Panc1 (cell line): Measurements from ENCODE around the gene DCAKD. TPM values are rescaled to one million over a fixed set of nuclear protein-coding genes. Genes with fewer than 3 reads are reported as not detected.

ENCODE experiments used
- ATAC-seq: fragments of 200-7000 bp; cut with Tn5 transposase; 2 replicates; pipeline ENCODE4 v1.9.1; 2020; ENCODE audit warnings: mild to moderate bottlenecking, moderate library complexity
- BruUV-seq: library from RNA; stranded (reverse); fragments of 400-500 nt; replicated peaks from 2 replicates; lab custom pipeline; 2021; lab: Mats Ljungman, UMichigan
- CTCF ChIA-PET: fragments of 300-600 bp; sonication (Branson Sonifier 250); formaldehyde crosslinking; loops from one replicate; lab custom pipeline; 2022; ENCODE audit warnings: antibody characterized with exemption; lab: Charles Lee
- POLR2A ChIA-PET: fragments of 300-600 bp; sonication (Branson Sonifier 250); formaldehyde crosslinking; loops from one replicate; lab custom pipeline; 2022; ENCODE audit warnings: antibody characterized with exemption; lab: Charles Lee
- DNase-seq: peaks from one replicate; pipeline ENCODE4 v3.0.0-alpha.2; 2010; ENCODE audit warnings: low read depth, low spot score
- H3K27ac ChIP-seq: 2 replicates; pipeline ENCODE4 v1.5.1; 2011; ENCODE audit warnings: mild to moderate bottlenecking, low read length, inconsistent platforms
- H3K27me3 ChIP-seq: fragments of 200-500 bp; sonication (Bioruptor generic); 2 replicates; pipeline ENCODE4 v1.6.0; 2014; ENCODE audit warnings: low read length, inconsistent platforms; ENCODE audit not compliant: control insufficient read depth, insufficient read depth
- H3K36me3 ChIP-seq: fragments of 200-500 bp; sonication (Bioruptor generic); 2 replicates; pipeline ENCODE4 v1.5.1; 2014; ENCODE audit warnings: inconsistent platforms, mild to moderate bottlenecking, low read length, moderate library complexity; ENCODE audit not compliant: control insufficient read depth, insufficient read depth
- H3K4me1 ChIP-seq: 2 replicates; pipeline ENCODE4 v1.5.1; 2011; ENCODE audit warnings: inconsistent platforms, mild to moderate bottlenecking, low read length, moderate library complexity; ENCODE audit not compliant: control insufficient read depth, insufficient read depth
- H3K4me3 ChIP-seq, 2 experiments: 2 replicates each; pipeline ENCODE4 v1.5.1; 2011 to 2012; ENCODE audit warnings: low read depth in 2 of 2, low read length in 2 of 2, mild to moderate bottlenecking in 2 of 2, inconsistent platforms in 1 of 2, moderate library complexity in 1 of 2
- H3K9me3 ChIP-seq: fragments of 200-500 bp; sonication (Bioruptor generic); 2 replicates; pipeline ENCODE4 v1.5.1; 2014; ENCODE audit warnings: low read depth, mild to moderate bottlenecking, inconsistent platforms, low read length, moderate library complexity; ENCODE audit not compliant: control insufficient read depth, insufficient read depth
- POLR2AphosphoS5 ChIP-seq: IDR thresholded peaks from 2 replicates; pipeline ENCODE4 v1.6.1; 2012; ENCODE audit warnings: mild to moderate bottlenecking, low read depth, low read length, moderate library complexity
- SIN3A ChIP-seq: IDR thresholded peaks from 2 replicates; pipeline ENCODE4 v1.6.1; 2012; ENCODE audit warnings: low read depth, mild to moderate bottlenecking, low read length, moderate library complexity, borderline replicate concordance; ENCODE audit not compliant: insufficient read depth
- TCF7L2 ChIP-seq: IDR thresholded peaks from 2 replicates; pipeline ENCODE4 v1.6.1; 2011; ENCODE audit warnings: mild to moderate bottlenecking, low read depth, low read length, inconsistent platforms
- in situ Hi-C: cut with HindIII; loops from 2 replicates; pipeline ENCODE4 v1.10.0; 2016; ENCODE audit warnings: low sequenced_read_pairs, low pct_unique_long_range_greater_than_20kb
- intact Hi-C: fragments of 100-400 bp; cut with micrococcal nuclease; formaldehyde crosslinking; loops from one replicate; pipeline ENCODE4 v1.10.0; 2022; ENCODE audit not compliant: unreplicated experiment
- total RNA-seq: library from RNA; stranded (reverse); gene quantifications from one replicate; pipeline ENCODE4 v1.2.1, GENCODE V29; 2021; ENCODE audit not compliant: unreplicated experiment
- TF ChIP-seq, protein P1 (sequence below): fragments of 450-650 bp; IDR thresholded peaks from 2 replicates; pipeline ENCODE4 v1.5.1; 2017; ENCODE audit warnings: mild to moderate bottlenecking
- TF ChIP-seq, protein P2 (sequence below), 2 experiments: IDR thresholded peaks; 2 replicates each; pipeline ENCODE4 v1.6.1; 2011 to 2012; ENCODE audit warnings: low read depth in 2 of 2, control low read depth in 1 of 2, low read length in 1 of 2, mild to moderate bottlenecking in 1 of 2, moderate library complexity in 1 of 2; ENCODE audit not compliant: insufficient read depth in 1 of 2

The DCAKD gene
- total RNA-seq, 1 experiment from 2014 or later: 24.3 TPM

DNA sequence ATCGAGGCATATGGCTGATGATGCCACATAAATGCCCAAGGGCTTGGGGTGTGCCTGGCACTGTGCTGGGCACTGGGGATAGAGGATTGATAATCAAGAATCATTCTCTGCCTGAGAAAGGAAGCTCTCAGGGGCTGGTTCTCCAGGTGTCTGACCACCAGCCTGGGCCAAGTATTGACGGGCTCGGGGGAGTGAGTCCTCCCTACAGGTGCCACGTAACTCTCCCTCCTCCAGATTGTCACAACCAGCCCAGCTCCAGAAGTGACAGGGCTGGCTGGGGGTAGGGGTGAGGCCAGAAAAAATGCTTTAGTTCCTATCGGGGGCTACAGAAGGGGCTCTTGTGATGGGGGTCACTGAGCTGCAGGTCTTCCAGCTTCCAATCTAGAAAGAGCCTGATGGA is 72.6 kb downstream of the DCAKD start:
- intact Hi-C loops: no loop called here
- no peak overlapping the region for H3K27ac ChIP-seq

DNA sequence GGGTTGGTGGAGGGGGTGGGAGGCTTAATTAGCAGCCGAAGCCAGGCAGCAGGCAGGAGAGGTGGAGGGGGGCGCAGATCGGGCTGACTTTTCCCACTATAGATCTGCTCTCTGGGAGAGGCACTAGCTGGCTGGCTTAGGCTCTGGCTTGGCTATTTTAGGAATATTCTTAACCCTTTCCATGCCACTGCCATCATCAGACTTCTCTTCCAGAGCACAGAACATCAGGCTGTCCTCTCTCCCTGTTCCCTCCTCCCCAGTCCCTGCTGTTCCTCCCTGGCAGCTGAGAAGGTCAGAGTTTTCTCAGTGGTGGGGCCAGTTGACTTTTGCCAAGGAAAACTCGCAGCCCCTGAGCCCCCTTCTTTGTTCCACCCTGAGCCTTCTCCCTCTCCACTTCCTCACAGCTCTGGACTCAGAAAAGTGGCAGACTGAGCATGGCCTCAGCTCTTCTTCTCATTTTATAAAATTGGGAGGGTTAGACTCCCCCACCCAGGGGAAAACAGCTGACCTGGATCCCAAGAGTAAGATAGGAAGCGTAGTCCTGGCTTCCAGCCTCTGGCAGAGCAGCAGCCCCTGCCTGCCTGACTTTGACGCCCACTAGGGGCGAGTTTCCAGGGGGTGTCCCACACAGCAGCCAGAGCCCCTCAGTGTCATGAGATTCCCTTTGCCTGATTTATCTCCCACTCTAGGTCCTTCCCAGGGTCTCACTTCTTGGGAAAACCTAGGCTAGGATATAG is 73.5 kb downstream of the DCAKD start:
- Histone ChIP-seq H3K4me1 (peaks cover 8% of the 10 kb centered on the region), H3K9me3 (no peaks in the 10 kb centered on the region), H3K27ac (no peak overlapping the region), H3K4me3 (no peak overlapping the region), H3K27me3 (no peaks in the 10 kb centered on the region), H3K36me3 (no peaks in the 10 kb centered on the region)
- in situ Hi-C loops (no loop called here), intact Hi-C loops (no loop called here)
- DNase-seq: no peak
- ATAC-seq: no peak
- TF ChIP-seq SIN3A: no peak
- TF ChIP-seq, protein P1, sequence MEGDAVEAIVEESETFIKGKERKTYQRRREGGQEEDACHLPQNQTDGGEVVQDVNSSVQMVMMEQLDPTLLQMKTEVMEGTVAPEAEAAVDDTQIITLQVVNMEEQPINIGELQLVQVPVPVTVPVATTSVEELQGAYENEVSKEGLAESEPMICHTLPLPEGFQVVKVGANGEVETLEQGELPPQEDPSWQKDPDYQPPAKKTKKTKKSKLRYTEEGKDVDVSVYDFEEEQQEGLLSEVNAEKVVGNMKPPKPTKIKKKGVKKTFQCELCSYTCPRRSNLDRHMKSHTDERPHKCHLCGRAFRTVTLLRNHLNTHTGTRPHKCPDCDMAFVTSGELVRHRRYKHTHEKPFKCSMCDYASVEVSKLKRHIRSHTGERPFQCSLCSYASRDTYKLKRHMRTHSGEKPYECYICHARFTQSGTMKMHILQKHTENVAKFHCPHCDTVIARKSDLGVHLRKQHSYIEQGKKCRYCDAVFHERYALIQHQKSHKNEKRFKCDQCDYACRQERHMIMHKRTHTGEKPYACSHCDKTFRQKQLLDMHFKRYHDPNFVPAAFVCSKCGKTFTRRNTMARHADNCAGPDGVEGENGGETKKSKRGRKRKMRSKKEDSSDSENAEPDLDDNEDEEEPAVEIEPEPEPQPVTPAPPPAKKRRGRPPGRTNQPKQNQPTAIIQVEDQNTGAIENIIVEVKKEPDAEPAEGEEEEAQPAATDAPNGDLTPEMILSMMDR: no peak
- TF ChIP-seq, protein P2, sequence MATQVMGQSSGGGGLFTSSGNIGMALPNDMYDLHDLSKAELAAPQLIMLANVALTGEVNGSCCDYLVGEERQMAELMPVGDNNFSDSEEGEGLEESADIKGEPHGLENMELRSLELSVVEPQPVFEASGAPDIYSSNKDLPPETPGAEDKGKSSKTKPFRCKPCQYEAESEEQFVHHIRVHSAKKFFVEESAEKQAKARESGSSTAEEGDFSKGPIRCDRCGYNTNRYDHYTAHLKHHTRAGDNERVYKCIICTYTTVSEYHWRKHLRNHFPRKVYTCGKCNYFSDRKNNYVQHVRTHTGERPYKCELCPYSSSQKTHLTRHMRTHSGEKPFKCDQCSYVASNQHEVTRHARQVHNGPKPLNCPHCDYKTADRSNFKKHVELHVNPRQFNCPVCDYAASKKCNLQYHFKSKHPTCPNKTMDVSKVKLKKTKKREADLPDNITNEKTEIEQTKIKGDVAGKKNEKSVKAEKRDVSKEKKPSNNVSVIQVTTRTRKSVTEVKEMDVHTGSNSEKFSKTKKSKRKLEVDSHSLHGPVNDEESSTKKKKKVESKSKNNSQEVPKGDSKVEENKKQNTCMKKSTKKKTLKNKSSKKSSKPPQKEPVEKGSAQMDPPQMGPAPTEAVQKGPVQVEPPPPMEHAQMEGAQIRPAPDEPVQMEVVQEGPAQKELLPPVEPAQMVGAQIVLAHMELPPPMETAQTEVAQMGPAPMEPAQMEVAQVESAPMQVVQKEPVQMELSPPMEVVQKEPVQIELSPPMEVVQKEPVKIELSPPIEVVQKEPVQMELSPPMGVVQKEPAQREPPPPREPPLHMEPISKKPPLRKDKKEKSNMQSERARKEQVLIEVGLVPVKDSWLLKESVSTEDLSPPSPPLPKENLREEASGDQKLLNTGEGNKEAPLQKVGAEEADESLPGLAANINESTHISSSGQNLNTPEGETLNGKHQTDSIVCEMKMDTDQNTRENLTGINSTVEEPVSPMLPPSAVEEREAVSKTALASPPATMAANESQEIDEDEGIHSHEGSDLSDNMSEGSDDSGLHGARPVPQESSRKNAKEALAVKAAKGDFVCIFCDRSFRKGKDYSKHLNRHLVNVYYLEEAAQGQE (IDR thresholded peaks at IDR 0.05; ENCODE audit: insufficient read depth in 1 of 2, low read depth in 2 of 2, low read length in 1 of 2): no peak
- TF ChIP-seq TCF7L2: no peak
- no peak for TF ChIP-seq POLR2AphosphoS5
- ChIA-PET POLR2A (no interaction called here), CTCF (interaction anchor here (0.7 kb wide), 1 partner anchor 43 kb away, joined by 3 read pairs; no protein-coding TSS in a partner anchor)
- no TSS peak for BruUV-seq

More for the DNA sequence above, 72.6 kb downstream of the DCAKD start:
- TF ChIP-seq, protein P1: no peak
- no peak for TF ChIP-seq POLR2AphosphoS5
- TF ChIP-seq SIN3A: no peak
- no peak for TF ChIP-seq TCF7L2
- TF ChIP-seq, protein P2 (IDR thresholded peaks at IDR 0.05; ENCODE audit: insufficient read depth in 1 of 2, low read depth in 2 of 2, low read length in 1 of 2): no peak
- Histone ChIP-seq H3K27me3 (no peaks in the 10 kb centered on the region), H3K4me1 (peaks cover 8% of the 10 kb centered on the region), H3K36me3 (no peaks in the 10 kb centered on the region), H3K4me3 (no peak overlapping the region), H3K9me3 (no peaks in the 10 kb centered on the region)
- BruUV-seq: no TSS peak
- ATAC-seq (no peak), DNase-seq (no peak)
- ChIA-PET POLR2A (no interaction called here), CTCF (no interaction called here)
- in situ Hi-C loops: no loop called here
